Superior temporal gyrus (tissue), 1 donor: Measurements from ENCODE around the gene TMIGD3.
"Not testable (repeated sequence)": the region's sequence is repeated elsewhere in the genome, so short reads cannot be mapped to it uniquely, and the experiment has no call there.

ENCODE experiments used
- DNase-seq: peaks from one replicate; pipeline ENCODE4 v3.0.0-alpha.2; 2016; ENCODE audit errors: extremely low spot score

TMIGD3 gene

GRCh38 chr1:111503585-111504060, at the start of gene TMIGD3, which contains the start of gene ADORA3:
Gene TMIGD3 (minus strand): TSS chr1:111503633. CDS start chr1:111503354, 279 bp downstream.
Gene ADORA3 (minus strand): TSS chr1:111503633. CDS start chr1:111503354, 279 bp downstream.
- no peak for DNase-seq

DNA sequence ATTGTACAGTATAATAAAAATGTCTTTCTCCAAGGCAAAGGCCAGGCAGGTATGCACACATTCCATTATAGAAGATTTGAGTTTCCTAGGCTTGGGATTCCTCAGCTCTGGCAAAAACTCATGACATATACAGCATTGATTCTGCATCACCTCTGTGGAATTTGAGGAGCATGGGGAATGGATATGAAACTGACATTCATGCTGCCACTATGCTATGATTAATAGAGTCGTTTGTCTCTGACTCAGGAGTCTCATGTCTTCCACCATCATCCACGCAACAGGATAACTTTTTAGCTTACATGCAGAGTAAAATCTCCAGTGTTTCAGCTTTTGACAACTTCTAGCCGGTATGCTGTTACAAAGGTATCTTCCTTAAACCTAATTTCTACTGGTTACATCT, 49.8 kb upstream of the TMIGD3 start:
- DNase-seq: no peak

GRCh38 chr1:111552587-111552986, 49.2 kb upstream of the TMIGD3 start:
- no peak for DNase-seq

DNA sequence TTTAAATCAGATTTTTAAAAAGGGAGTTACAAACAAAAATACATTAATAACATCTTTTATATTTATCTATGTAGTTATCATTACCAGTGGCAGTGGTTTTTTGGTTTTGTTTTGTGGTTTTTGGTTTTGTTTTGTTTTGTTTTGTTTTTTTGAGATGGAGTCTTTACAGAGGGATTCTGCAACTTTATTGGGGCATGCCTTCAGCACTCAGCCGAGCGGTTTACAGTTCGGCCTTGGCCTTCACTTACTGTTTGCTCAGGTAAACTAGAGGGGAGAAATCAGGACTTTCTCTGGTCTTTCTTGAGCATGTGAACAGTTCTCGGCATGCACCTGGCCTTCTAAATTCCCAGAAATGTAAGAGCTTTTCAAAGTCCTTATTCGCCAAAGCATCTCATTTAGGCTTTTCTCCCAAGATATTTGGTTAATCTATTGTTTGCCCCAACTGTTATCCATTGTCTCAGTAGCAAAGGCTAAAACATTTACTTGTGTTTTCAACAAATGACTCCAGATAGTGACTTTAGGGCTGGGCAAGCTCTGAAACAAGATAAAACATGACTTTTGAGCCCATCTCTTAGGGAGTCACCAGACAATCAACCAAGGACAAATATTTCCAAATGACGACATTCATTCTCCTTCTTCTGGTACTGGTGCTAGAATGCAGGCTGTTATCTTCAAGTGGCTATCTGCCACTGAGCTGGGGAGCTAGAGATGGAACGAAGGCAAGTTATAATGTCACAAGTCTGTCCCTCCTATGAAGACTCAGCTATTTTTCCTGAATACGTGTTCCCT, 48.4 kb upstream of the TMIGD3 start:
- DNase-seq: no peak

- DNase-seq: not testable (repeated sequence)
These were observed 44.4 kb upstream of the TMIGD3 start for GRCh38 chr1:111547786-111548185.

GRCh38 chr1:111542187-111542586, 38.8 kb upstream of the TMIGD3 start:
- DNase-seq: no peak

GRCh38 chr1:111541721-111542120, 38.3 kb upstream of the TMIGD3 start:
- DNase-seq: no peak

DNA sequence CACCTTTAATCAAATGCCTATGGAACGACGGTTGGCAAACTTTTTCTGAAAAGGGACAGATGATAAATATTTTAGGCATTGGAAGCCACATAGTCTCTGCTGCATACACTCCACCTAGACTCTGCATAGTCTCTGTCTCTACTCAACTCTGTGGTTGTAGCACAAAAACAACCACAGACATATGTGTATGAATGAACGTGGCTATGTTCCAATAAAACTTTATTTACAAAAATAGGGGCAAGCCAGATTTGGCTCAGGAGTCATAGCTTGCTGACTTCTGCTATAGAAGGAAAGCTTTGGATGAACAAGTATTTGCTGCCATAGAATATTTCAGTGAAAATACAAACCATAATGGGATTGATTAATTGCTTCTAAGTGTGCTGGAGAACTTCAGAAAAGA, 37.5 kb upstream of the TMIGD3 start:
- DNase-seq: no peak

DNA sequence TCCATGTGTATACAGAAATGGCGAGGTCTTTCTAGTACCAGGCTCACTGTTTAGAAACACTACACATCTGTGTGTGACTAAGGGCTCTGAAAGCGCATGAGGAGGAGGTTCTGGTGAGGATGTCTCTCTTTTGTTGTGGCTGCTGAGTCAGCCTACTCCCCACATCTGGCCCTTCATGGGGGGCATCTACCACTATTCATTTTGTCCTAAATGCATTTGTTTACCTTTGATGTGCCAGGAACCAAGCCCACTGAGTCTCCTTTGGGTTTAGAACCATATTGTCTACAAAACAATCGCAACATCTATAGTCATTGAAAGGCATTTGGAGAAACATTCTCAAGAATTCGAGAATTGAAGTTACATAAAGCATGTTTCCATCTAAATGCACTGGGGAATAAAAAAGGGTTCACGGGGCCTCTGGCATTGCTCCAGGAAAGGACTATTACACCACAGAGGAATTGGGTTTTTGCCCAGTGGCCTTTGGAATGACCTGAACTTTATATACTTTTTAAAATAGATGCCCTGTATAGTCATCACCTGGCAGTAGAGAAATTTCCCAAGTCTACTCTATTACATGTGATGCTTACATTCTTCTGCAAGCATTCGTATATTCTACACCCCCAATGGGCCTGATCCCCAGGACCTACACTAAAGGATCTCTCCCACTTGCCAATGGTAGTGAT, 35.1 kb upstream of the TMIGD3 start:
- no peak for DNase-seq

- DNase-seq: peak; percentile 76
These were observed 32.1 kb upstream of the TMIGD3 start for GRCh38 chr1:111535256-111536191.

DNA sequence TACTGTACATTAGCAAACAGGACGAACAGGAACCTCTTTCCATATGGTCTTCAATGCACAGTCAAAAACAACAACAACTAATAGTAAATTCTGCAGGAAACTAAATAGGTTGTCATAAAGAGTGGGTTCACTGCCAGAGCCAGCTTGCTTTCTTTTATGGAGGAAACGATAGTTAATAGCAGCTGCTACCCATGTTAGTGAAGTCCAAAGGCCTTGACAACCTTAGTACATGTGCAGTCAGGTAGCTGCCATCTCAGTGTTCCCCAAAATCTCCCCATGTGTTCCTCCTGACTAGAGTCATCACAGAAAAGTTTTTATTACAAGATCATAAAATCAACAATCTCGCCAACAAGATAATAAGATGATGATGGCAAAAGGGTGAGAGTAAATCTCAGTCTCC, 16.6 kb upstream of the TMIGD3 start:
- DNase-seq: no peak

GRCh38 chr1:111517469-111518225, 14.2 kb upstream of the TMIGD3 start:
- no peak for DNase-seq

- no peak for DNase-seq
These were observed 12.6 kb upstream of the TMIGD3 start for GRCh38 chr1:111516005-111516535.

GRCh38 chr1:111515291-111516004, 12.0 kb upstream of the TMIGD3 start:
- no peak for DNase-seq

DNA sequence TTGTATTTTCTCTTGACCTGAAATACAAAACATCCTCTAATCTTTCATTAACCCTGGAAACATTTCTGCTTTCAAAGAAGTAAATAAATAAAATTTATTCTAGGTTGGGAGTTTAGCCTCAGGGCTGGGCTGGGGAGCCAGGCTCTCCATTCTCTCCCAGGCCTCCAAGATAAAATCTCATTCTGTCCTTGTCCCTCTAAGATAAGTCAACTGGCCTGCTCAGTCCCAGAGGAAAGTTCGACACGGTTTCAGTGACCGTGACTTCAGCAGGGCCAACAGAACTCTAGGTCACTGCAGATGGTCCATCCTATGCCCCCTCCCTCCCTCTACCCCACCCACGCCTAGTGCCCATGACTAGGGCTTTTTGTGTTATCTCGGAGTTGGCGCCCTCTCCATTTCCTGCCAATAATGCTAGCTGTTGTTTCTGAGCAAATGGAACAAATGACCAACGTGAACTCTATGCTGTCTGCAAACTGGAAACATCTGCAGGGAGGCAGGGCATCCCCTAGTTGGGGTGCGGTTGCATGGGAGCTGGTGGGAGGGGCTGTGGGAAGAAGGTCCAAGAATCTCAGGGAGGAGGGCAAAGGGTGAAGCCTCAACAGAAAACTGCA, 10.1 kb upstream of the TMIGD3 start:
- DNase-seq: peak; percentile 89

DNA sequence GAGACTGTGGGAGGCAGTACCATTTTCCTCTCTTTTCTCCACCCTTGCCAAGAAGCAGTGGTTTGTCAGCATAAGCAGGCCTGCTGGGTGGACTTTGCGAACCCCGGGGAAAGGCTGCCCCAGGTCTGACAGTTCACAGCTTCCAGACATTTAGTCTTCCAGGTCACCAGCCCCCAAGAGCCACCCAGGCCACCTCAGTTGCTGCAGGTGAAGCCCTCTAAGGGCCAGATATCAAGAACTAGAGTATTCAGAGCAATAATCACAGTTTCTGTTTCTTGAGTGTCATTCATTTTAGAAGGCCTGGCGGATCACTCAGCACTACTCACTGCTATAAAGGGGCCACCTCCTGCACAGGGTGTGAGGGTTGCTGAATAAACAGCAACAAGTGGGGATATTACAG, 9.5 kb upstream of the TMIGD3 start:
- no peak for DNase-seq

DNA sequence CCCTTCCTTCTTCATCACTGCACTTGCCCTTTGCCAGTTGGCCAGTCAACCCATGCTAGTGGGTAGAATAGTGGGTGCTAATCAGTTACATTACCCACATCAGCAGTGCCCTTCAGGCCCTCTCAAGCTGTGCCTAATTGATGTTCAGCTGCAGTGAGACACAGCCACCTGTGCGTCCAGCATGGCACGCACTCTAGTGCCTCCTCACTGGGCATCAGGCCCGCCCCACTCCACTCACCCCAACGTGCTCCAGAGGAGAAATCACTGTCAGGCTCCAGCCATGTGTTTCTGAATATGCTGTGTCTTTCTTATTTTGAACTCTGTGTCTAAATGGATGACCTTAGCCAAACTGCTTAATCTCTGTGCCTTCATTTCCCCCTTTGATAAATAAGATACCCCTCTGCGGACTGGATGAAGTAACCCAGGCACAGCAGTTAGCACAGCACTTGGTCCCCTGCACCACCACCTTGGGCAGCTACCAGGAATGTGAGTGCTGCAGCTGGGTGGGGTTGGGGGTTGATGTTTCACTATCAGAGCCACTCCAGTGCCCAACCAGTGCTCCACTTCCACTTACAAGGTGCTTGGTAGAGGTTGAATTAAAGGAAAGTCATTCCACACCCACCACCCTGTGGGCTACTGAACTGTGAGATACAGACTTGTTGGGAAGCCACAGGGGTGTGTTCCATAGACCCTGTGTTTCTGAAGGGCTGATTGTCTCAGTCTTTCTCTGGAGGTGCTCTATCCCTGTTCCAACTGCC, 8.9 kb upstream of the TMIGD3 start:
- no peak for DNase-seq

DNA sequence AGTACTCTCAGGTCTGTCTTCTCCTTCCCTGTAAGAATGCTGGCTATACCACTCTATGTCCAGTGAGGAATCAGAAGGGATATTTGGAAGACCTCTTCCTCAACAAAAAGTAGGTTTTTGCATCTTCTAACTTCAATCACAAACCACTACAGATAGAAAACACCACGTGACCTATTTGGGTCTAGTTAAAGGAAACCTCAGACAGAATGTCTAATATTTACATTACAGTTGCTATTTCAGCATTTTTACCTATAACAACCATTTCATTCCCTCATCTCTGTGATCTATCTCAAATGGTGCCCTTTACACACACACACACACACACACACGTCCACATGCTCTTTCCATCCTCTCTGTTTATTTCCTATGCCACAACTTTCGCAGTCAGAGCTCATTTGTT, 7.9 kb upstream of the TMIGD3 start:
- no peak for DNase-seq

GRCh38 chr1:111509997-111510375, 6.6 kb upstream of the TMIGD3 start:
- no peak for DNase-seq
